ENCODE data around the gene SMIM33.

- TF ChIP-seq, protein P1, sequence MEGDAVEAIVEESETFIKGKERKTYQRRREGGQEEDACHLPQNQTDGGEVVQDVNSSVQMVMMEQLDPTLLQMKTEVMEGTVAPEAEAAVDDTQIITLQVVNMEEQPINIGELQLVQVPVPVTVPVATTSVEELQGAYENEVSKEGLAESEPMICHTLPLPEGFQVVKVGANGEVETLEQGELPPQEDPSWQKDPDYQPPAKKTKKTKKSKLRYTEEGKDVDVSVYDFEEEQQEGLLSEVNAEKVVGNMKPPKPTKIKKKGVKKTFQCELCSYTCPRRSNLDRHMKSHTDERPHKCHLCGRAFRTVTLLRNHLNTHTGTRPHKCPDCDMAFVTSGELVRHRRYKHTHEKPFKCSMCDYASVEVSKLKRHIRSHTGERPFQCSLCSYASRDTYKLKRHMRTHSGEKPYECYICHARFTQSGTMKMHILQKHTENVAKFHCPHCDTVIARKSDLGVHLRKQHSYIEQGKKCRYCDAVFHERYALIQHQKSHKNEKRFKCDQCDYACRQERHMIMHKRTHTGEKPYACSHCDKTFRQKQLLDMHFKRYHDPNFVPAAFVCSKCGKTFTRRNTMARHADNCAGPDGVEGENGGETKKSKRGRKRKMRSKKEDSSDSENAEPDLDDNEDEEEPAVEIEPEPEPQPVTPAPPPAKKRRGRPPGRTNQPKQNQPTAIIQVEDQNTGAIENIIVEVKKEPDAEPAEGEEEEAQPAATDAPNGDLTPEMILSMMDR (conservative IDR thresholded peaks at IDR 0.05; ENCODE audit: low read depth, low read length), result no peak
- no peak for TF ChIP-seq EZH2 (IDR thresholded peaks at IDR 0.05; ENCODE audit: borderline replicate concordance, low read depth, low read length, poor library complexity, severe bottlenecking)
Measured at GRCh38 chr5:139443831-139444453, 26.9 kb upstream of the SMIM33 start.
